ENCODE results near the gene FRZB. TPM values are rescaled to one million over a fixed set of nuclear protein-coding genes. Genes with fewer than 3 reads are reported as not detected.
"Not testable (repeated sequence)": the region's sequence is repeated elsewhere in the genome, so short reads cannot be mapped to it uniquely, and the experiment has no call there.

FRZB gene
- total and polyA plus RNA-seq, 10 donors = 9.5 to 55.1 (median 29.7) TPM

- WGBS, 5 donors = 79 to 97% (median 87%) methylated on average over 1 of the region's 1 CpG
- DNase-seq = no peak
- Histone ChIP-seq H3K4me3 (no peak overlapping the region), H3K4me1 (no peaks in the 10 kb centered on the region), H3K27me3 (replicated peaks in 1 of 7) (no peaks in the 10 kb centered on the region), H3K27ac (no peak overlapping the region), H3K9me3 (peaks cover 0 to 8% (median 6%) of the 10 kb centered on the region in 8 donors), H3K36me3 (no peaks in the 10 kb centered on the region)
- intact Hi-C loops (cut with DNase I; ENCODE audit: low total_unique reads) = no loop called here
- no peak for TF ChIP-seq POLR2A (IDR thresholded peaks at IDR 0.05)
- no peak for TF ChIP-seq CTCF (IDR thresholded peaks at IDR 0.05 in 8 of 11, conservative IDR thresholded peaks at IDR 0.05 in 3 of 11)
- no peak for TF ChIP-seq POLR2AphosphoS5 (IDR thresholded peaks at IDR 0.05)
Measured at GRCh38 chr2:182885771-182886170, 19.3 kb upstream of the FRZB start.

GRCh38 chr2:182883451-182883850 is 17.0 kb upstream of the FRZB start:
- no peaks in the 10 kb centered on the region for H3K27me3 ChIP-seq (replicated peaks in 1 of 7)
- TF ChIP-seq POLR2AphosphoS5 (IDR thresholded peaks at IDR 0.05) (no peak), CTCF (IDR thresholded peaks at IDR 0.05 in 8 of 11, conservative IDR thresholded peaks at IDR 0.05 in 3 of 11) (no peak), POLR2A (IDR thresholded peaks at IDR 0.05) (no peak)
- DNase-seq = no peak
- no peak overlapping the region for H3K27ac ChIP-seq
- WGBS, 5 donors = 70 to 84% (median 72%) methylated on average over 2 of the region's 2 CpGs
- H3K4me3 ChIP-seq = no peak overlapping the region
- H3K9me3 ChIP-seq = peaks cover 0 to 25% (median 21%) of the 10 kb centered on the region in 8 donors
- H3K4me1 ChIP-seq = no peaks in the 10 kb centered on the region
- intact Hi-C loops (cut with DNase I; ENCODE audit: low total_unique reads) = no loop called here
- no peaks in the 10 kb centered on the region for H3K36me3 ChIP-seq

- H3K9me3 ChIP-seq = peaks cover 0 to 30% (median 23%) of the 10 kb centered on the region in 8 donors
- DNase-seq; H3K27me3 ChIP-seq (replicated peaks in 1 of 7); H3K36me3 ChIP-seq; H3K4me1 ChIP-seq; H3K4me3 ChIP-seq; intact Hi-C loops (cut with DNase I; ENCODE audit: low total_unique reads); H3K27ac ChIP-seq: not testable (repeated sequence)
- WGBS, 5 donors = 75 to 93% (median 86%) methylated on average over 1 of the region's 1 CpG
Measured at GRCh38 chr2:182880100-182880499, 13.7 kb upstream of the FRZB start.

- WGBS, 5 donors = 83 to 94% (median 89%) methylated on average over 1 of the region's 1 CpG
- intact Hi-C loops (cut with DNase I; ENCODE audit: low total_unique reads); H3K27ac ChIP-seq; DNase-seq; H3K4me3 ChIP-seq; H3K4me1 ChIP-seq; H3K36me3 ChIP-seq; H3K27me3 ChIP-seq (replicated peaks in 1 of 7): not testable (repeated sequence)
- H3K9me3 ChIP-seq = peaks cover 0 to 36% (median 23%) of the 10 kb centered on the region in 8 donors
Measured at GRCh38 chr2:182876653-182877052, 10.2 kb upstream of the FRZB start.

GRCh38 chr2:182870227-182870626 is 3.8 kb upstream of the FRZB start:
- Histone ChIP-seq H3K9me3 (peaks cover 0 to 7% (median 0%) of the 10 kb centered on the region in 8 donors), H3K27me3 (replicated peaks in 1 of 7) (peaks cover 0 to 54% (median 19%) of the 10 kb centered on the region in 7 donors), H3K36me3 (no peaks in the 10 kb centered on the region), H3K4me3 (no peak overlapping the region), H3K27ac (no peak overlapping the region), H3K4me1 (peaks cover 5 to 26% (median 22%) of the 10 kb centered on the region in 6 donors)
- intact Hi-C loops (cut with DNase I; ENCODE audit: low total_unique reads) = no loop called here
- DNase-seq = no peak
- TF ChIP-seq POLR2A (IDR thresholded peaks at IDR 0.05) (no peak), POLR2AphosphoS5 (IDR thresholded peaks at IDR 0.05) (no peak), CTCF (IDR thresholded peaks at IDR 0.05 in 8 of 11, conservative IDR thresholded peaks at IDR 0.05 in 3 of 11) (no peak)
- WGBS, 5 donors = 7 to 26% (median 20%) methylated on average over 1 of the region's 1 CpG

Measured in spleen (tissue), 11 donors.